Nephron (organoid): ENCODE results near the gene NOP53.

Experiments
- H3K27ac Mint-ChIP-seq, 3 experiments: 2 replicates each; pipeline ENCODE4 v1.8.0; 2020; ENCODE audit warnings: mixed read lengths in 3 of 3, mild to moderate bottlenecking in 2 of 3, moderate library complexity in 1 of 3
- H3K27me3 Mint-ChIP-seq: 2 replicates; pipeline ENCODE4 v1.8.0; 2021; ENCODE audit warnings: low read depth, mild to moderate bottlenecking, moderate library complexity, mixed read lengths
- H3K36me3 Mint-ChIP-seq: 2 replicates; pipeline ENCODE4 v1.8.0; 2020; ENCODE audit warnings: low read depth, mixed read lengths
- H3K4me1 Mint-ChIP-seq: 2 replicates; pipeline ENCODE4 v1.8.0; 2020; ENCODE audit warnings: mixed read lengths
- H3K4me3 Mint-ChIP-seq, 3 experiments: 2 replicates each; pipeline ENCODE4 v1.8.0; 2020; ENCODE audit warnings: mild to moderate bottlenecking in 3 of 3, mixed read lengths in 3 of 3, moderate library complexity in 2 of 3
- H3K9me3 Mint-ChIP-seq: 2 replicates; pipeline ENCODE4 v1.8.0; 2020; ENCODE audit warnings: mixed read lengths
- TF ChIP-seq, protein P1 (sequence below), 3 experiments: fragments of 200-600 bp; sonication (generic); IDR thresholded peaks; one replicate each; pipeline ENCODE4 v1.5.0; 2021; ENCODE audit warnings: antibody characterized with exemption in 3 of 3; ENCODE audit not compliant: unreplicated experiment in 3 of 3

NOP53 gene

GRCh38 chr19:47805313-47805712 is 60.0 kb downstream of the NOP53 start:
- Mint-ChIP-seq H3K36me3 (no peaks in the 10 kb centered on the region), H3K4me3 (no peak overlapping the region), H3K27ac (no peak overlapping the region), H3K27me3 (peaks cover 9% of the 10 kb centered on the region), H3K9me3 (peaks cover 5% of the 10 kb centered on the region), H3K4me1 (no peaks in the 10 kb centered on the region)
- TF ChIP-seq, protein P1, sequence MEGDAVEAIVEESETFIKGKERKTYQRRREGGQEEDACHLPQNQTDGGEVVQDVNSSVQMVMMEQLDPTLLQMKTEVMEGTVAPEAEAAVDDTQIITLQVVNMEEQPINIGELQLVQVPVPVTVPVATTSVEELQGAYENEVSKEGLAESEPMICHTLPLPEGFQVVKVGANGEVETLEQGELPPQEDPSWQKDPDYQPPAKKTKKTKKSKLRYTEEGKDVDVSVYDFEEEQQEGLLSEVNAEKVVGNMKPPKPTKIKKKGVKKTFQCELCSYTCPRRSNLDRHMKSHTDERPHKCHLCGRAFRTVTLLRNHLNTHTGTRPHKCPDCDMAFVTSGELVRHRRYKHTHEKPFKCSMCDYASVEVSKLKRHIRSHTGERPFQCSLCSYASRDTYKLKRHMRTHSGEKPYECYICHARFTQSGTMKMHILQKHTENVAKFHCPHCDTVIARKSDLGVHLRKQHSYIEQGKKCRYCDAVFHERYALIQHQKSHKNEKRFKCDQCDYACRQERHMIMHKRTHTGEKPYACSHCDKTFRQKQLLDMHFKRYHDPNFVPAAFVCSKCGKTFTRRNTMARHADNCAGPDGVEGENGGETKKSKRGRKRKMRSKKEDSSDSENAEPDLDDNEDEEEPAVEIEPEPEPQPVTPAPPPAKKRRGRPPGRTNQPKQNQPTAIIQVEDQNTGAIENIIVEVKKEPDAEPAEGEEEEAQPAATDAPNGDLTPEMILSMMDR (IDR thresholded peaks at IDR 0.05; ENCODE audit: unreplicated experiment in 3 of 3) = no peak

DNA sequence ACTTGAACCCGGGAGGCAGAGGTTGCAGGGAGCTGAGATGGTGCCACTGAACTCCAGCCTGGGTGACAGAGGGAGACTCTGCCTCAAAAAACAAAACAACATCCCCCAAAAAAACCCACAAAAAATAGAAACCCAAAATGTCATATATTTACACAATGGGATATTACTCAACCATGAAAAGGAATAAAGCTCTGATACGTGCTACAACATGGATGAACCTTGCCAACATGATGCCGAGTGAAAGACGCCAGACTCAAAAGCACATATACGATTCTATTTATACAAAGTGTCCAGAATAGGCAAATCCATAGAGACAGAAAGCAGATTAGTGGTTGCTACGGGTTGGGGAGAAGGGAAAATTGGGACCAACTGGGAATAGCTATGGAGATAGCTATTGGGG is 61.1 kb downstream of the NOP53 start:
- Mint-ChIP-seq H3K27ac (no peak overlapping the region), H3K4me1 (no peaks in the 10 kb centered on the region), H3K9me3 (no peaks in the 10 kb centered on the region), H3K4me3 (no peak overlapping the region), H3K36me3 (no peaks in the 10 kb centered on the region), H3K27me3 (peaks cover 9% of the 10 kb centered on the region)
- TF ChIP-seq, protein P1 (IDR thresholded peaks at IDR 0.05; ENCODE audit: unreplicated experiment in 3 of 3) = no peak
